WERI-Rb-1 (cell line): ENCODE measurements around the gene MAGI2.

Experiments used
- DNase-seq: peaks from one replicate; pipeline ENCODE4 v3.0.0-alpha.2; 2020
- H3K27ac ChIP-seq: fragments of 250-450 bp; sonication (Bioruptor Pico); 2 replicates; pipeline ENCODE4 v1.5.1; 2020; ENCODE audit warnings: mild to moderate bottlenecking, moderate library complexity
- H3K27me3 ChIP-seq: fragments of 250-450 bp; sonication (Bioruptor Pico); 2 replicates; pipeline ENCODE4 v1.5.1; 2021; ENCODE audit warnings: mild to moderate bottlenecking, low read depth, moderate library complexity; ENCODE audit not compliant: insufficient read depth, severe bottlenecking
- H3K36me3 ChIP-seq: fragments of 250-450 bp; sonication (Bioruptor Pico); 2 replicates; pipeline ENCODE4 v1.5.1; 2020; ENCODE audit warnings: mild to moderate bottlenecking, moderate library complexity
- H3K4me3 ChIP-seq: 2 replicates; pipeline ENCODE4 v1.5.1; 2011; ENCODE audit warnings: low read depth, mild to moderate bottlenecking, control low read depth, low read length
- H3K9me3 ChIP-seq: fragments of 250-450 bp; sonication (Bioruptor Pico); 2 replicates; pipeline ENCODE4 v1.5.1; 2021; ENCODE audit warnings: mild to moderate bottlenecking, moderate library complexity; ENCODE audit not compliant: severe bottlenecking
- CTCF ChIP-seq: IDR thresholded peaks from 2 replicates; pipeline ENCODE4 v1.5.1; 2011; ENCODE audit warnings: low read depth, mild to moderate bottlenecking, control low read depth, inconsistent platforms, low read length

Gene MAGI2

GRCh38 chr7:78101076-78101475, 1352.4 kb downstream of the MAGI2 start:
- H3K27me3 ChIP-seq = no peaks in the 10 kb centered on the region
- DNase-seq = no peak
- no peak for TF ChIP-seq CTCF
- no peak overlapping the region for H3K4me3 ChIP-seq
- H3K27ac ChIP-seq = no peak overlapping the region
- H3K9me3 ChIP-seq = no peaks in the 10 kb centered on the region
- no peaks in the 10 kb centered on the region for H3K36me3 ChIP-seq

- no peaks in the 10 kb centered on the region for H3K36me3 ChIP-seq
- H3K4me3 ChIP-seq = no peak overlapping the region
- no peak for TF ChIP-seq CTCF
- no peak for DNase-seq
- H3K27ac ChIP-seq = no peak overlapping the region
- H3K9me3 ChIP-seq = no peaks in the 10 kb centered on the region
- no peaks in the 10 kb centered on the region for H3K27me3 ChIP-seq
Observed at GRCh38 chr7:78099715-78100394, 1353.6 kb downstream of the MAGI2 start.

- Histone ChIP-seq H3K36me3 (no peaks in the 10 kb centered on the region), H3K27ac (no peak overlapping the region), H3K4me3 (no peak overlapping the region), H3K9me3 (no peaks in the 10 kb centered on the region), H3K27me3 (no peaks in the 10 kb centered on the region)
- DNase-seq = no peak
- TF ChIP-seq CTCF = no peak
Observed at GRCh38 chr7:78095549-78095948, 1357.9 kb downstream of the MAGI2 start.

- H3K9me3 ChIP-seq = no peaks in the 10 kb centered on the region
- H3K4me3 ChIP-seq = no peak overlapping the region
- no peak for TF ChIP-seq CTCF
- DNase-seq = no peak
- H3K27ac ChIP-seq = no peak overlapping the region
- no peaks in the 10 kb centered on the region for H3K36me3 ChIP-seq
- H3K27me3 ChIP-seq = no peaks in the 10 kb centered on the region
Observed at GRCh38 chr7:78092331-78092730, 1361.1 kb downstream of the MAGI2 start.

- no peaks in the 10 kb centered on the region for H3K36me3 ChIP-seq
- no peak overlapping the region for H3K4me3 ChIP-seq
- TF ChIP-seq CTCF = 0 out of 2 replicates have a peak, but pooled peaks have one; percentile 14
- no peak for DNase-seq
- H3K9me3 ChIP-seq = no peaks in the 10 kb centered on the region
- no peak overlapping the region for H3K27ac ChIP-seq
- H3K27me3 ChIP-seq = no peaks in the 10 kb centered on the region
Observed at GRCh38 chr7:78090616-78091015, 1362.9 kb downstream of the MAGI2 start.
